Neural cell (in vitro differentiated cells): ENCODE data around the gene CKMT1B. TPM values are rescaled to one million over a fixed set of nuclear protein-coding genes. Genes with fewer than 3 reads are reported as not detected.
"Not testable (repeated sequence)": the region's sequence is repeated elsewhere in the genome, so short reads cannot be mapped to it uniquely, and the experiment has no call there.

Experiments
- H2AFZ ChIP-seq: fragments of 200-600, 300-800 bp; sonication (generic), shearing (Covaris generic); 2 replicates; pipeline ENCODE4 v1.6.0; 2014; ENCODE audit warnings: low read depth, mild to moderate bottlenecking, antibody characterized with exemption, low read length, moderate library complexity
- H3F3A ChIP-seq: fragments of 200-600 bp; shearing (Covaris generic); 2 replicates; pipeline ENCODE4 v1.6.1; 2016; ENCODE audit warnings: mild to moderate bottlenecking, moderate library complexity, mixed read lengths, antibody characterized with exemption, low read length; ENCODE audit not compliant: insufficient read depth, poor library complexity, severe bottlenecking
- H3K27ac ChIP-seq: fragments of 200-600, 300-800 bp; sonication (generic), shearing (Covaris generic); 2 replicates; pipeline ENCODE4 v1.5.1; 2014; ENCODE audit warnings: mild to moderate bottlenecking, low read length, moderate library complexity
- H3K27me3 ChIP-seq: fragments of 300-800, 200-600 bp; sonication (generic), shearing (Covaris generic); 2 replicates; pipeline ENCODE4 v1.6.0; 2014; ENCODE audit warnings: mild to moderate bottlenecking, low read depth, low read length, moderate library complexity; ENCODE audit not compliant: insufficient read depth
- H3K36me3 ChIP-seq: fragments of 300-800, 200-600 bp; sonication (generic), shearing (Covaris generic); 2 replicates; pipeline ENCODE4 v1.5.1; 2014; ENCODE audit warnings: mild to moderate bottlenecking, antibody characterized with exemption, low read length, moderate library complexity; ENCODE audit not compliant: insufficient read depth
- H3K4me2 ChIP-seq: fragments of 300-800, 200-600 bp; sonication (generic), shearing (Covaris generic); 2 replicates; pipeline ENCODE4 v1.6.0; 2014; ENCODE audit warnings: mild to moderate bottlenecking, low read length
- H3K4me3 ChIP-seq: fragments of 300-800, 200-600 bp; sonication (generic), shearing (Covaris generic); 2 replicates; pipeline ENCODE4 v1.5.1; 2014; ENCODE audit warnings: mild to moderate bottlenecking, low read length, moderate library complexity
- H3K79me2 ChIP-seq: fragments of 200-600 bp; shearing (Covaris generic); replicated peaks from 2 replicates; pipeline ENCODE4 v1.6.0; 2014; ENCODE audit warnings: mild to moderate bottlenecking, low read length, moderate library complexity; ENCODE audit not compliant: insufficient read depth
- H3K9ac ChIP-seq: fragments of 300-800, 200-600 bp; sonication (generic), shearing (Covaris generic); 2 replicates; pipeline ENCODE4 v1.6.1; 2016; ENCODE audit warnings: mild to moderate bottlenecking, low read length, mixed read lengths
- H3K9me2 ChIP-seq: fragments of 200-600 bp; shearing (Covaris generic); 2 replicates; pipeline ENCODE4 v1.6.1; 2016; ENCODE audit warnings: mild to moderate bottlenecking, low read length, mixed read lengths; ENCODE audit not compliant: insufficient read depth
- H3K9me3 ChIP-seq: fragments of 200-600, 300-800 bp; sonication (generic), shearing (Covaris generic); 2 replicates; pipeline ENCODE4 v1.6.1; 2016; ENCODE audit warnings: mild to moderate bottlenecking, mixed run types, low read length, moderate library complexity, mixed read lengths
- H4K20me1 ChIP-seq: fragments of 200-600 bp; shearing (Covaris generic); 2 replicates; pipeline ENCODE4 v1.6.1; 2016; ENCODE audit warnings: mild to moderate bottlenecking, mixed run types; ENCODE audit not compliant: insufficient read depth
- EP300 ChIP-seq: fragments of 450-650 bp; conservative IDR thresholded peaks from 2 replicates; pipeline ENCODE4 v1.6.1; 2014; ENCODE audit warnings: antibody characterized with exemption, mild to moderate bottlenecking, moderate library complexity; ENCODE audit not compliant: poor library complexity, severe bottlenecking
- EZH2 ChIP-seq: fragments of 200-600, 300-800 bp; shearing (Covaris generic), sonication (generic); IDR thresholded peaks from 2 replicates; pipeline ENCODE4 v1.6.1; 2014; ENCODE audit warnings: antibody characterized with exemption, low read length, borderline replicate concordance, mild to moderate bottlenecking; ENCODE audit not compliant: insufficient read depth, poor library complexity, severe bottlenecking
- MXI1 ChIP-seq: fragments of 450-650 bp; conservative IDR thresholded peaks from 2 replicates; pipeline ENCODE4 v1.6.1; 2014; ENCODE audit warnings: antibody characterized with exemption, mild to moderate bottlenecking; ENCODE audit not compliant: poor library complexity, severe bottlenecking
- POLR2AphosphoS5 ChIP-seq: IDR thresholded peaks from 2 replicates; pipeline ENCODE4 v1.6.1; 2012
- RAD21 ChIP-seq: fragments of 450-650 bp; conservative IDR thresholded peaks from 2 replicates; pipeline ENCODE4 v1.6.1; 2014; ENCODE audit warnings: antibody characterized with exemption, mild to moderate bottlenecking, moderate library complexity
- SMC3 ChIP-seq: fragments of 450-650 bp; conservative IDR thresholded peaks from 2 replicates; pipeline ENCODE4 v1.6.1; 2014; ENCODE audit warnings: antibody characterized with exemption, mild to moderate bottlenecking, moderate library complexity; ENCODE audit not compliant: poor library complexity
- TAF1 ChIP-seq: IDR thresholded peaks from 2 replicates; pipeline ENCODE4 v1.6.1; 2012; ENCODE audit warnings: low read depth
- polyA plus RNA-seq: library from polyadenylated mRNA; depleted of rRNA; stranded (reverse); fragments of >200 nt; gene quantifications from 2 replicates; pipeline ENCODE4 v1.2.3, GENCODE V29; 2014
- TF ChIP-seq, protein P1 (sequence below): IDR thresholded peaks from 2 replicates; pipeline ENCODE4 v1.6.1; 2012; ENCODE audit warnings: borderline replicate concordance
- TF ChIP-seq, protein P2 (sequence below): fragments of 450-650 bp; IDR thresholded peaks from 2 replicates; pipeline ENCODE4 v1.5.1; 2014; ENCODE audit warnings: antibody characterized with exemption, mild to moderate bottlenecking, moderate library complexity; ENCODE audit not compliant: poor library complexity, severe bottlenecking

CKMT1B gene
- polyA plus RNA-seq, 1 donor from 2014 or later = 29.8 TPM

DNA sequence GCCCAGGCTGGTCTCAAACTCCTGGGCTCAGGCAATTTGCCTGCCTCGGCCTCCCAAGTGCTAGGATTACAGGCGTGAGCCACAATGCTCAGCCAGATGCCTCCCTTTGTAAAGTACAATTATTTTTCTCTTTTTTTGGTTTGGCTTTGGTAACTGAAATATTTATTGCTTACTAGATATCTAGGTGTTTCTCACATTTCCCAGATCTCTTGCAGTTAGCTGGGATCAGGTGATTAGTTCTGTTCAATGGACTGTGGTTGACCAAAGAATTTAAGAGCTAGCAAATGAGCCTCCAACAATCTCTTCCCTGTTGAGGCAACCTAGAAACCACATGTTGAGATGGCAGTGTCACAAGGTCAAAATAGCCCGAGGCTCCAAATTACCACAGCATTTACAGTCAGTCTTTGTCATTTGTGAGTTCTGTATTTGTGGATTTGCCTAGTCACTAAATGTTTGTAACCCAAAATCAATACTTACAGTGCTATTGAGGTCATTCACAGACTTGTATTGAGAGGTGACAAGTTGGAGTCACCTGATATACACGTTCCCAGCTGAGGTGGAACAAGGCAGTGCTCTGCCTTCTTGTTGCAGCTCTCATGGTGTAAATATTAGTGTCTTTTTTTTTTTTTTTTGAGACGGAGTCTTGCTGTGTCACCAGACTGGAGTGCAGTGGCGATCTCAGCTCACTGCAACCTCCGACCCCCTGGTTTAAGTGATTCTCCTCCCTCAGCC is 28.4 kb downstream of the CKMT1B start:
- H3K9ac ChIP-seq, H2AFZ ChIP-seq, H3F3A ChIP-seq: not testable (repeated sequence)

DNA sequence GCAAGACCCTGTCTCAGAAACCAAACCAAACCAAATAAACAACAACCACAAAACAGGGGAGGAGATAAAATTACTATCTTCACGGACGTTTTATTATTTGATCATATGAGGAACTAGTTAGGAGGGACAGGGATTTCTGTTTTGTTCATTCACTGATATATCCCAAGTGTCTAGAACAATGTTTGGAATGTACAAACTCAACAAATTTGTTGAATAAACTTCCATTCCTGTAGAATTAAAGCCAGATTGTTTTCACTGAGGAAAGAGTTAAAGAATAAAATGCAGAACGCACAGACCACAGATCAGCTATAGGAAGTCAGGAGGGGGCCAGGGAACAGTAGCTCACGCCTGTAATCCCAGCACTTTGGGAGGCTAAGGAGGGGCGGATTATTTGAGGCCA is 31.3 kb downstream of the CKMT1B start:
- H4K20me1 ChIP-seq = no peaks in the 10 kb centered on the region
- no peaks in the 10 kb centered on the region for H3K36me3 ChIP-seq
- H3K4me2 ChIP-seq = no peak overlapping the region
- H2AFZ ChIP-seq = no peak overlapping the region
- H3K79me2 ChIP-seq = no peaks in the 10 kb centered on the region
- no peak overlapping the region for H3K27ac ChIP-seq
- H3K9me3 ChIP-seq = no peaks in the 10 kb centered on the region
- no peak overlapping the region for H3K9ac ChIP-seq
- H3F3A ChIP-seq = no peaks in the 10 kb centered on the region
- no peak overlapping the region for H3K4me3 ChIP-seq
- no peaks in the 10 kb centered on the region for H3K9me2 ChIP-seq
- TF ChIP-seq, protein P1, sequence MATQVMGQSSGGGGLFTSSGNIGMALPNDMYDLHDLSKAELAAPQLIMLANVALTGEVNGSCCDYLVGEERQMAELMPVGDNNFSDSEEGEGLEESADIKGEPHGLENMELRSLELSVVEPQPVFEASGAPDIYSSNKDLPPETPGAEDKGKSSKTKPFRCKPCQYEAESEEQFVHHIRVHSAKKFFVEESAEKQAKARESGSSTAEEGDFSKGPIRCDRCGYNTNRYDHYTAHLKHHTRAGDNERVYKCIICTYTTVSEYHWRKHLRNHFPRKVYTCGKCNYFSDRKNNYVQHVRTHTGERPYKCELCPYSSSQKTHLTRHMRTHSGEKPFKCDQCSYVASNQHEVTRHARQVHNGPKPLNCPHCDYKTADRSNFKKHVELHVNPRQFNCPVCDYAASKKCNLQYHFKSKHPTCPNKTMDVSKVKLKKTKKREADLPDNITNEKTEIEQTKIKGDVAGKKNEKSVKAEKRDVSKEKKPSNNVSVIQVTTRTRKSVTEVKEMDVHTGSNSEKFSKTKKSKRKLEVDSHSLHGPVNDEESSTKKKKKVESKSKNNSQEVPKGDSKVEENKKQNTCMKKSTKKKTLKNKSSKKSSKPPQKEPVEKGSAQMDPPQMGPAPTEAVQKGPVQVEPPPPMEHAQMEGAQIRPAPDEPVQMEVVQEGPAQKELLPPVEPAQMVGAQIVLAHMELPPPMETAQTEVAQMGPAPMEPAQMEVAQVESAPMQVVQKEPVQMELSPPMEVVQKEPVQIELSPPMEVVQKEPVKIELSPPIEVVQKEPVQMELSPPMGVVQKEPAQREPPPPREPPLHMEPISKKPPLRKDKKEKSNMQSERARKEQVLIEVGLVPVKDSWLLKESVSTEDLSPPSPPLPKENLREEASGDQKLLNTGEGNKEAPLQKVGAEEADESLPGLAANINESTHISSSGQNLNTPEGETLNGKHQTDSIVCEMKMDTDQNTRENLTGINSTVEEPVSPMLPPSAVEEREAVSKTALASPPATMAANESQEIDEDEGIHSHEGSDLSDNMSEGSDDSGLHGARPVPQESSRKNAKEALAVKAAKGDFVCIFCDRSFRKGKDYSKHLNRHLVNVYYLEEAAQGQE = no peak
- TF ChIP-seq TAF1 (no peak), MXI1 (no peak), EP300 (no peak), POLR2AphosphoS5 (no peak), SMC3 (no peak), EZH2 (no peak), RAD21 (no peak)
- TF ChIP-seq, protein P2, sequence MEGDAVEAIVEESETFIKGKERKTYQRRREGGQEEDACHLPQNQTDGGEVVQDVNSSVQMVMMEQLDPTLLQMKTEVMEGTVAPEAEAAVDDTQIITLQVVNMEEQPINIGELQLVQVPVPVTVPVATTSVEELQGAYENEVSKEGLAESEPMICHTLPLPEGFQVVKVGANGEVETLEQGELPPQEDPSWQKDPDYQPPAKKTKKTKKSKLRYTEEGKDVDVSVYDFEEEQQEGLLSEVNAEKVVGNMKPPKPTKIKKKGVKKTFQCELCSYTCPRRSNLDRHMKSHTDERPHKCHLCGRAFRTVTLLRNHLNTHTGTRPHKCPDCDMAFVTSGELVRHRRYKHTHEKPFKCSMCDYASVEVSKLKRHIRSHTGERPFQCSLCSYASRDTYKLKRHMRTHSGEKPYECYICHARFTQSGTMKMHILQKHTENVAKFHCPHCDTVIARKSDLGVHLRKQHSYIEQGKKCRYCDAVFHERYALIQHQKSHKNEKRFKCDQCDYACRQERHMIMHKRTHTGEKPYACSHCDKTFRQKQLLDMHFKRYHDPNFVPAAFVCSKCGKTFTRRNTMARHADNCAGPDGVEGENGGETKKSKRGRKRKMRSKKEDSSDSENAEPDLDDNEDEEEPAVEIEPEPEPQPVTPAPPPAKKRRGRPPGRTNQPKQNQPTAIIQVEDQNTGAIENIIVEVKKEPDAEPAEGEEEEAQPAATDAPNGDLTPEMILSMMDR = no peak
- no peaks in the 10 kb centered on the region for H3K27me3 ChIP-seq

More for the DNA sequence above, 28.4 kb downstream of the CKMT1B start:
- H3K4me2 ChIP-seq, H3K4me3 ChIP-seq, H3K27me3 ChIP-seq, H3K36me3 ChIP-seq, H3K9me2 ChIP-seq, H3K9me3 ChIP-seq, H3K27ac ChIP-seq, H4K20me1 ChIP-seq, H3K79me2 ChIP-seq: not testable (repeated sequence)

DNA sequence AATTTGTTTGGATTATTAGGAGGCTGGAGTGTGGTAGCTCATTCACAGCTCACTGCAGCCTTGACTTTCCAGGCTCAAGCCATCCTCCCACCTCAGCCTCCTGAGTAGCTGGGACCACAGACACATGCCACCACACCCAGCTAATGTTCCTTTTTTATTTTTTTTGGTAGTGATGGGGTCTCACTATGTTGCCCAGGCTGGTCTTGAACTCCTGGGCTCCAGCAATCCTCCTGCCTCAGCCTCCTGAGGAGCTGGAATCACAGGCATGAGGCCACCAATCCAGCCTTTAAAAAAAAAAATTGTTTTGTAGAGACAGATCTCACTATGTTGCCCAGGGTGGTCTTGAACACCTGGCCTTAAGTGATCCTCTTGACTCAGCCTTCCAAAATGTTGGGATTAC is 33.1 kb downstream of the CKMT1B start:
- not testable (repeated sequence) for H3K9ac ChIP-seq, H3F3A ChIP-seq, H3K9me3 ChIP-seq, H4K20me1 ChIP-seq, H3K4me3 ChIP-seq, H3K27me3 ChIP-seq, H3K79me2 ChIP-seq, H3K4me2 ChIP-seq, H2AFZ ChIP-seq, H3K36me3 ChIP-seq, H3K27ac ChIP-seq, H3K9me2 ChIP-seq

GRCh38 chr15:43638464-43639204 is 44.8 kb downstream of the CKMT1B start:
- H3K9me3 ChIP-seq, H3F3A ChIP-seq: not testable (repeated sequence)

More at GRCh38 chr15:43638464-43639204, 44.8 kb downstream of the CKMT1B start:
- H3K9ac ChIP-seq, H3K9me2 ChIP-seq, H3K27me3 ChIP-seq, H3K4me3 ChIP-seq, H3K27ac ChIP-seq, H3K79me2 ChIP-seq, H2AFZ ChIP-seq, H4K20me1 ChIP-seq, H3K36me3 ChIP-seq, H3K4me2 ChIP-seq: not testable (repeated sequence)
